H9 (cell line): ENCODE measurements around the gene ZNF567. TPM values are rescaled to one million over a fixed set of nuclear protein-coding genes. Genes with fewer than 3 reads are reported as not detected.

Experiments used
- DNase-seq: peaks from one replicate; pipeline ENCODE4 v3.0.0-alpha.2; 2017
- H2AFZ ChIP-seq: one replicate; pipeline ENCODE4 v1.6.1; 2013; ENCODE audit warnings: mild to moderate bottlenecking, low read length, control low read depth, moderate library complexity
- H2AK5ac ChIP-seq: 2 replicates; pipeline ENCODE4 v1.6.1; 2013; ENCODE audit warnings: low read length, control low read depth, mixed read lengths; ENCODE audit not compliant: insufficient read length
- H2BK120ac ChIP-seq: one replicate; pipeline ENCODE4 v1.6.1; 2013; ENCODE audit warnings: low read depth, mild to moderate bottlenecking, low read length, control low read depth, inconsistent platforms; ENCODE audit not compliant: poor library complexity, severe bottlenecking
- H2BK12ac ChIP-seq: 2 replicates; pipeline ENCODE4 v1.6.1; 2013; ENCODE audit warnings: low read length, control low read depth, mixed read lengths, low read depth; ENCODE audit not compliant: insufficient read length
- H2BK15ac ChIP-seq: 2 replicates; pipeline ENCODE4 v1.6.1; 2013; ENCODE audit warnings: low read depth, low read length, control low read depth
- H2BK20ac ChIP-seq: one replicate; pipeline ENCODE4 v1.6.1; 2013; ENCODE audit warnings: low read depth, mild to moderate bottlenecking, low read length, control low read depth, inconsistent platforms; ENCODE audit not compliant: poor library complexity, severe bottlenecking
- H2BK5ac ChIP-seq: 2 replicates; pipeline ENCODE4 v1.6.1; 2013; ENCODE audit warnings: low read length, control low read depth, mixed read lengths; ENCODE audit not compliant: insufficient read length
- H3K14ac ChIP-seq: 2 replicates; pipeline ENCODE4 v1.6.1; 2013; ENCODE audit warnings: low read length, control low read depth; ENCODE audit not compliant: insufficient read depth
- H3K18ac ChIP-seq: 2 replicates; pipeline ENCODE4 v1.6.1; 2013; ENCODE audit warnings: low read depth, mild to moderate bottlenecking, mixed read lengths, low read length, control low read depth; ENCODE audit not compliant: insufficient read length
- H3K23ac ChIP-seq: 2 replicates; pipeline ENCODE4 v1.6.1; 2013; ENCODE audit warnings: low read length, control low read depth, mixed read lengths, low read depth; ENCODE audit not compliant: insufficient read length
- H3K23me2 ChIP-seq: 2 replicates; pipeline ENCODE4 v1.6.1; 2013; ENCODE audit warnings: low read depth, mild to moderate bottlenecking, mixed read lengths, low read length, control low read depth; ENCODE audit not compliant: insufficient read length, poor library complexity, severe bottlenecking
- H3K27ac ChIP-seq: 2 replicates; pipeline ENCODE4 v1.5.1; 2013; ENCODE audit warnings: low read length, control low read depth, mixed read lengths, low read depth; ENCODE audit not compliant: insufficient read length
- H3K27me3 ChIP-seq: 2 replicates; pipeline ENCODE4 v1.6.1; 2013; ENCODE audit warnings: low read length, control low read depth, inconsistent platforms; ENCODE audit not compliant: insufficient read depth
- H3K4ac ChIP-seq: 2 replicates; pipeline ENCODE4 v1.6.1; 2013; ENCODE audit warnings: low read depth, mild to moderate bottlenecking, control low read depth, inconsistent platforms, low read length, moderate library complexity
- H3K4me1 ChIP-seq: 2 replicates; pipeline ENCODE4 v1.6.1; 2013; ENCODE audit warnings: low read length, control low read depth, inconsistent platforms; ENCODE audit not compliant: insufficient read depth
- H3K4me2 ChIP-seq: 2 replicates; pipeline ENCODE4 v1.6.1; 2013; ENCODE audit warnings: low read length, control low read depth, mixed read lengths; ENCODE audit not compliant: insufficient read length, insufficient read depth
- H3K56ac ChIP-seq: 2 replicates; pipeline ENCODE4 v1.6.1; 2013; ENCODE audit warnings: low read depth, mild to moderate bottlenecking, mixed read lengths, low read length, control low read depth; ENCODE audit not compliant: insufficient read length
- H3K79me1 ChIP-seq: 2 replicates; pipeline ENCODE4 v1.6.1; 2013; ENCODE audit warnings: low read depth, mild to moderate bottlenecking, moderate library complexity, low read length, control low read depth, inconsistent platforms; ENCODE audit not compliant: insufficient read depth, poor library complexity, severe bottlenecking
- H3K79me2 ChIP-seq: 2 replicates; pipeline ENCODE4 v1.6.1; 2013; ENCODE audit warnings: low read length, control low read depth, inconsistent platforms; ENCODE audit not compliant: insufficient read depth
- H3K9ac ChIP-seq: 2 replicates; pipeline ENCODE4 v1.6.1; 2013; ENCODE audit warnings: low read length, control low read depth, mixed read lengths; ENCODE audit not compliant: insufficient read length; ENCODE audit errors: extremely low read depth
- H3K9me3 ChIP-seq: one replicate; pipeline ENCODE4 v1.6.1; 2013; ENCODE audit warnings: low read depth, low read length, inconsistent platforms; ENCODE audit not compliant: control insufficient read depth
- H3T11ph ChIP-seq: one replicate; pipeline ENCODE4 v1.6.1; 2013; ENCODE audit warnings: mild to moderate bottlenecking, low read length, control low read depth, inconsistent platforms
- H4K20me1 ChIP-seq: one replicate; pipeline ENCODE4 v1.6.1; 2013; ENCODE audit not compliant: control insufficient read depth, insufficient read length, insufficient read depth
- H4K5ac ChIP-seq: 2 replicates; pipeline ENCODE4 v1.6.1; 2013; ENCODE audit warnings: low read depth, mild to moderate bottlenecking, mixed read lengths, low read length, control low read depth; ENCODE audit not compliant: insufficient read length
- H4K8ac ChIP-seq: replicated peaks from 2 replicates; pipeline ENCODE4 v1.6.1; 2013; ENCODE audit warnings: low read length, control low read depth, mixed read lengths, low read depth; ENCODE audit not compliant: insufficient read length
- H4K91ac ChIP-seq: 2 replicates; pipeline ENCODE4 v1.6.1; 2013; ENCODE audit warnings: low read depth, mild to moderate bottlenecking, moderate library complexity, mixed read lengths, low read length, control low read depth; ENCODE audit not compliant: insufficient read length
- H3K27ac Mint-ChIP-seq, 3 experiments: 2 replicates in 2 of 3; 3 replicates in 1 of 3; pipeline ENCODE4 v1.8.0; 2020 to 2021; ENCODE audit warnings: mixed read lengths in 3 of 3, mild to moderate bottlenecking in 1 of 3, moderate library complexity in 1 of 3
- H3K27me3 Mint-ChIP-seq: 2 replicates; pipeline ENCODE4 v1.8.0; 2021; ENCODE audit warnings: low read depth, mild to moderate bottlenecking, moderate library complexity, mixed read lengths
- H3K36me3 Mint-ChIP-seq, 3 experiments: 2 replicates in 2 of 3; 3 replicates in 1 of 3; pipeline ENCODE4 v1.8.0; 2020 to 2021; ENCODE audit warnings: low read depth in 3 of 3, mixed read lengths in 3 of 3; ENCODE audit not compliant: insufficient read depth in 1 of 3
- H3K4me1 Mint-ChIP-seq, 2 experiments: 2 replicates each; pipeline ENCODE4 v1.8.0; 2020; ENCODE audit warnings: mixed read lengths in 2 of 2
- H3K4me3 Mint-ChIP-seq, 2 experiments: 2 replicates in 1 of 2; 3 replicates in 1 of 2; pipeline ENCODE4 v1.8.0; 2020 to 2021; ENCODE audit warnings: mild to moderate bottlenecking in 2 of 2, mixed read lengths in 2 of 2, moderate library complexity in 1 of 2
- H3K9me3 Mint-ChIP-seq, 2 experiments: 2 replicates in 1 of 2; 3 replicates in 1 of 2; pipeline ENCODE4 v1.8.0; 2020; ENCODE audit warnings: mild to moderate bottlenecking in 2 of 2, mixed read lengths in 2 of 2, moderate library complexity in 1 of 2
- CTCF ChIP-seq: fragments of 200-600 bp; sonication (generic); conservative IDR thresholded peaks from 3 replicates; pipeline ENCODE4 v1.8.0; 2021; ENCODE audit warnings: antibody characterized with exemption, mild to moderate bottlenecking
- WGBS: extraction: QIAGEN DNeasy Blood & Tissue Kit; methylation state at CpG from one replicate; pipeline ENCODE4 v1.1.7; 2013; ENCODE audit warnings: missing lambda C conversion rate, low lambda C conversion rate, mixed read lengths; ENCODE audit not compliant: insufficient read length; ENCODE audit errors: extremely low coverage; 5-methylcytosine and 5-hydroxymethylcytosine counted together
- total RNA-seq: library from RNA; stranded (reverse); gene quantifications from 2 replicates; pipeline ENCODE4 v1.2.1, GENCODE V29; 2021

Gene ZNF567
- total RNA-seq, 1 experiment from 2014 or later, result 16.1 TPM

- no peak overlapping the region for H2BK15ac ChIP-seq
- no peak overlapping the region for H3T11ph ChIP-seq
- no peak overlapping the region for H4K8ac ChIP-seq
- DNase-seq, result no peak
- no peak overlapping the region for H2AFZ ChIP-seq
- no peak overlapping the region for H3K4me2 ChIP-seq
- no peak overlapping the region for H3K4ac ChIP-seq
- H3K27ac ChIP-seq, result no peak overlapping the region
- H3K27me3 ChIP-seq, result no peaks in the 10 kb centered on the region
- H3K4me1 ChIP-seq, result no peaks in the 10 kb centered on the region
- H3K79me2 ChIP-seq, result peaks cover 3% of the 10 kb centered on the region; the same call in 1 of the 2 replicates
- H3K27ac Mint-ChIP-seq, result no peak overlapping the region
- H2BK5ac ChIP-seq, result no peak overlapping the region
- no peak overlapping the region for H3K56ac ChIP-seq
- H3K23me2 ChIP-seq, result no peaks in the 10 kb centered on the region
- no peak overlapping the region for H2BK120ac ChIP-seq
- no CpG with 5 or more reads among the region's 4 CpGs for WGBS
- H3K9ac ChIP-seq, result no peak overlapping the region
- no peaks in the 10 kb centered on the region for H3K4me1 Mint-ChIP-seq
- H3K9me3 Mint-ChIP-seq, result peaks cover 93 to 98% of the 10 kb centered on the region in 2 experiments
- H4K5ac ChIP-seq, result no peak overlapping the region
- no peak for TF ChIP-seq CTCF
- no peak overlapping the region for H2AK5ac ChIP-seq
- no peak overlapping the region for H2BK20ac ChIP-seq
- H4K20me1 ChIP-seq, result no peaks in the 10 kb centered on the region
- no peak overlapping the region for H3K18ac ChIP-seq
- H3K36me3 Mint-ChIP-seq, result peaks cover 93 to 98% (median 97%) of the 10 kb centered on the region in 3 experiments
- H3K4me3 Mint-ChIP-seq, result no peak overlapping the region
- H3K27me3 Mint-ChIP-seq, result peaks cover 21% of the 10 kb centered on the region
- H3K23ac ChIP-seq, result no peak overlapping the region
- H3K79me1 ChIP-seq, result peaks cover under 1% of the 10 kb centered on the region
- no peak overlapping the region for H2BK12ac ChIP-seq
- no peak overlapping the region for H3K14ac ChIP-seq
- H4K91ac ChIP-seq, result no peak overlapping the region
- peaks cover 93% of the 10 kb centered on the region for H3K9me3 ChIP-seq
Measured at GRCh38 chr19:36750066-36750691, 62.8 kb downstream of the ZNF567 start.

Other genes with a start within 250 kb of the ZNF567 start
- 18.0 and 18.3 TPM in 2 replicates for gene ZNF566, start 198.1 kb upstream of the ZNF567 start, total RNA-seq
- 22.5 and 26.1 TPM in 2 replicates for gene ZNF260, start 159.3 kb upstream of the ZNF567 start, total RNA-seq
- gene ZNF529, start 114.3 kb upstream of the ZNF567 start, total RNA-seq, result 16.9 and 19.9 TPM in 2 replicates
- 10.8 TPM in 2 replicates for gene ZNF382, start 82.3 kb upstream of the ZNF567 start, total RNA-seq
- 6.2 and 7.6 TPM in 2 replicates for gene ZNF461, start 20.8 kb upstream of the ZNF567 start, total RNA-seq
- gene ZNF850, start 85.2 kb downstream of the ZNF567 start, total RNA-seq, result 23.9 and 25.1 TPM in 2 replicates
- 8.2 and 9.6 TPM in 2 replicates for gene ZNF790, start 150.8 kb downstream of the ZNF567 start, total RNA-seq
- gene ZNF345, start 163.3 kb downstream of the ZNF567 start, total RNA-seq, result 5.5 and 6.0 TPM in 2 replicates
- gene ZNF829, start 228.7 kb downstream of the ZNF567 start, total RNA-seq, result 4.9 and 5.0 TPM in 2 replicates
- 2.6 and 3.1 TPM in 2 replicates for gene ZNF568, start 228.7 kb downstream of the ZNF567 start, total RNA-seq